ENCODE data around the gene IRF4. TPM values are rescaled to one million over a fixed set of nuclear protein-coding genes. Genes with fewer than 3 reads are reported as not detected.
"Not testable (repeated sequence)": the region's sequence is repeated elsewhere in the genome, so short reads cannot be mapped to it uniquely, and the experiment has no call there.

IRF4 gene
- total RNA-seq, 1 donor from 2014 or later: 0.11 TPM

GRCh38 chr6:424741-425417 is 33.3 kb downstream of the IRF4 start:
- Histone ChIP-seq H3K9ac (no peak overlapping the region), H2AFZ (replicated peaks) (no peak overlapping the region), H4K20me1 (ENCODE audit: low read depth) (no peaks in the 10 kb centered on the region), H3K4me1 (no peaks in the 10 kb centered on the region), H3K79me2 (ENCODE audit: low read depth) (no peaks in the 10 kb centered on the region), H3F3A (ENCODE audit: low read depth) (no peaks in the 10 kb centered on the region), H3K36me3 (no peaks in the 10 kb centered on the region), H3K4me3 (no peak overlapping the region), H3K27me3 (no peaks in the 10 kb centered on the region), H3K9me3 (ENCODE audit: low read depth) (no peaks in the 10 kb centered on the region), H3K27ac (no peak overlapping the region), H3K4me2 (no peak overlapping the region)
- Mint-ChIP-seq H3K36me3 (no peaks in the 10 kb centered on the region), H3K27me3 (ENCODE audit: insufficient read depth, low read depth) (peaks cover 2% of the 10 kb centered on the region), H3K4me1 (no peaks in the 10 kb centered on the region), H3K27ac (no peak overlapping the region), H3K9me3 (peaks cover 17% of the 10 kb centered on the region), H3K4me3 (no peak overlapping the region)
- TF ChIP-seq CTCF (IDR thresholded peaks at IDR 0.05): no peak
- TF ChIP-seq EZH2 (IDR thresholded peaks at IDR 0.05): no peak
- no peak for TF ChIP-seq EZH2phosphoT487 (IDR thresholded peaks at IDR 0.05)
- no peak for DNase-seq (ENCODE audit: low spot score)

GRCh38 chr6:425418-425788 is 33.9 kb downstream of the IRF4 start:
- H3K9me3 Mint-ChIP-seq: peaks cover 15% of the 10 kb centered on the region
- not testable (repeated sequence) for H3K9me3 ChIP-seq (ENCODE audit: low read depth); H3K27me3 ChIP-seq; H3K36me3 ChIP-seq; H3F3A ChIP-seq (ENCODE audit: low read depth); H4K20me1 ChIP-seq (ENCODE audit: low read depth); H3K4me3 ChIP-seq; DNase-seq (ENCODE audit: low spot score); H3K4me1 ChIP-seq; H3K4me1 Mint-ChIP-seq; H3K27ac Mint-ChIP-seq; H3K27ac ChIP-seq; H3K27me3 Mint-ChIP-seq (ENCODE audit: insufficient read depth, low read depth); H3K4me2 ChIP-seq; H3K36me3 Mint-ChIP-seq; H3K9ac ChIP-seq; H2AFZ ChIP-seq (replicated peaks); H3K79me2 ChIP-seq (ENCODE audit: low read depth); H3K4me3 Mint-ChIP-seq

GRCh38 chr6:426198-426738 is 34.7 kb downstream of the IRF4 start:
- H3K36me3 Mint-ChIP-seq; H3K27ac Mint-ChIP-seq; H3K4me3 Mint-ChIP-seq; H2AFZ ChIP-seq (replicated peaks); H3K9ac ChIP-seq; DNase-seq (ENCODE audit: low spot score); H3K27me3 ChIP-seq; H3K36me3 ChIP-seq; H3K9me3 ChIP-seq (ENCODE audit: low read depth); H3F3A ChIP-seq (ENCODE audit: low read depth); H3K27me3 Mint-ChIP-seq (ENCODE audit: insufficient read depth, low read depth); H3K4me2 ChIP-seq; H3K27ac ChIP-seq; H3K79me2 ChIP-seq (ENCODE audit: low read depth); H3K4me3 ChIP-seq; H3K4me1 ChIP-seq; H4K20me1 ChIP-seq (ENCODE audit: low read depth); H3K4me1 Mint-ChIP-seq: not testable (repeated sequence)
- peaks cover 14% of the 10 kb centered on the region for H3K9me3 Mint-ChIP-seq

- Histone ChIP-seq H2AFZ (replicated peaks) (no peak overlapping the region), H3K4me2 (no peak overlapping the region), H3K9me3 (ENCODE audit: low read depth) (no peaks in the 10 kb centered on the region), H3K4me1 (no peaks in the 10 kb centered on the region), H3F3A (ENCODE audit: low read depth) (no peaks in the 10 kb centered on the region), H3K36me3 (no peaks in the 10 kb centered on the region), H3K27ac (no peak overlapping the region), H3K27me3 (no peaks in the 10 kb centered on the region), H3K9ac (no peak overlapping the region), H3K79me2 (ENCODE audit: low read depth) (no peaks in the 10 kb centered on the region), H3K4me3 (no peak overlapping the region), H4K20me1 (ENCODE audit: low read depth) (no peaks in the 10 kb centered on the region)
- Mint-ChIP-seq H3K27ac (no peak overlapping the region), H3K36me3 (no peaks in the 10 kb centered on the region), H3K27me3 (ENCODE audit: insufficient read depth, low read depth) (no peaks in the 10 kb centered on the region), H3K4me1 (peaks cover 4% of the 10 kb centered on the region), H3K9me3 (peaks cover 12% of the 10 kb centered on the region), H3K4me3 (no peak overlapping the region)
- no peak for DNase-seq (ENCODE audit: low spot score)
- no peak for TF ChIP-seq EZH2 (IDR thresholded peaks at IDR 0.05)
- no peak for TF ChIP-seq EZH2phosphoT487 (IDR thresholded peaks at IDR 0.05)
- no peak for TF ChIP-seq CTCF (IDR thresholded peaks at IDR 0.05)
These were observed 36.6 kb downstream of the IRF4 start for GRCh38 chr6:428047-428603.
